Measurements from ENCODE around the gene ATN1. TPM values are rescaled to one million over a fixed set of nuclear protein-coding genes. Genes with fewer than 3 reads are reported as not detected.

ATN1 gene
- total and polyA plus RNA-seq, 2 of the 8 experiments (the other 6 are each of a cell fraction or from before 2014, with no cell fraction given) = 20.6 to 73.4 TPM

DNA sequence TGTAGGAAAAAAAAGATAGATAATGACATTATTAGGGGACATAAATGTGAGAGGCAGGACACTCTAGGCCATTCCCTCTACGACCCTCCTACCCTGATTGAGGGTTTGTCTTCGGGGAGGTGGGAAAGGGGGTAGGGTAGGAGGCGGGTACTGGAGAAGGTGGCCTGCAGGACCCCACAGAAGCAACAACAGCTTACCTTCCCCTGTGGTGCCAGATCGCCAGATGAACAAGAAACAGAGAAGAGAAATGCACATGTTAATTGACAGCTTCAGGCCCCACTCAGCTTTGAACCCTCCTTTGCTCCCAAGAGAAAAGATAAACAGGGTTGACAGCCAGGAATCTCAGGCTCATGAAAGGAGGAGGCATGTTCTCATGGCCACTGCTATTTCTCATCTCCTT is 38.0 kb downstream of the ATN1 start:
- H3K4me1 ChIP-seq (replicated peaks in 1 of 4; ENCODE audit: control insufficient read depth in 3 of 4, insufficient read depth in 4 of 4, low read length in 3 of 4) = peaks cover 12 to 46% (median 30%) of the 10 kb centered on the region in 4 experiments
- no peak overlapping the region for H2BK20ac ChIP-seq (ENCODE audit: low read length)
- POLR2A ChIA-PET (ENCODE audit: partially characterized antibody) = interaction anchor here (1.1 to 44.0 kb wide), 9 partner anchors 3 to 147 kb away, joined by 3 to 1596 read pairs (median 10); partner anchors contain the start of genes ATN1, C12orf57, C1R and C1RL
- FAIRE-seq (no peak), DNase-seq (ENCODE audit: low read depth in 1 of 2, low spot score in 2 of 2) (no peak)
- peaks cover 11 to 38% of the 10 kb centered on the region in 2 experiments; a peak in 3 of 4 replicates for H3K79me2 ChIP-seq (ENCODE audit: control insufficient read depth in 1 of 2, insufficient read depth in 2 of 2, low read length in 2 of 2)
- H3K79me1 ChIP-seq (ENCODE audit: low read depth, low read length) = peaks cover 2% of the 10 kb centered on the region; the same call in 1 of the 2 replicates
- no peak overlapping the region for H2AK5ac ChIP-seq (ENCODE audit: low read depth, low read length)
- 0 out of 4 replicates have a peak overlapping the region, but pooled peaks of 1 of the 2 experiments have one; percentile 1 for H3K4me2 ChIP-seq (ENCODE audit: insufficient read depth in 1 of 2, low read depth in 2 of 2, low read length in 2 of 2)
- no peak overlapping the region for H4K91ac ChIP-seq (replicated peaks; ENCODE audit: insufficient read length, low read length)
- no peak overlapping the region for H3K56ac ChIP-seq (replicated peaks; ENCODE audit: insufficient read length, low read depth, low read length)
- H3K9me3 ChIP-seq (ENCODE audit: insufficient read depth in 2 of 2, low read depth in 1 of 2, low read length in 1 of 2) = no peaks in the 10 kb centered on the region
- no peak overlapping the region for H3K18ac ChIP-seq (ENCODE audit: extremely low read depth, low read length)
- no peaks in the 10 kb centered on the region for H3K27me3 ChIP-seq (replicated peaks in 1 of 4; ENCODE audit: control insufficient read depth in 3 of 4, extremely low read depth in 1 of 4, insufficient read depth in 3 of 4, low read length in 3 of 4)
- H2BK12ac ChIP-seq (ENCODE audit: low read depth, low read length) = no peak overlapping the region
- no peak overlapping the region for H2BK120ac ChIP-seq (replicated peaks; ENCODE audit: low read depth, low read length)
- H2AFZ ChIP-seq (ENCODE audit: low read length) = no peak overlapping the region
- CTCF ChIA-PET (ENCODE audit: partially characterized antibody) = interaction anchor here (1.0 to 12.2 kb wide), 13 partner anchors 13 to 158 kb away, joined by 3 to 277 read pairs (median 6); partner anchors contain the start of genes C12orf57 and RNU7-1
- no peak overlapping the region for H3K4me3 ChIP-seq (ENCODE audit: extremely low read depth in 1 of 4, insufficient read depth in 2 of 4, low read depth in 3 of 4, low read length in 4 of 4)
- no peak overlapping the region for H3K23ac ChIP-seq (ENCODE audit: insufficient read length)
- no peak overlapping the region for H3K14ac ChIP-seq (ENCODE audit: insufficient read length)
- H3K9ac ChIP-seq (replicated peaks in 1 of 4; ENCODE audit: extremely low read depth in 1 of 4, low read depth in 3 of 4, low read length in 3 of 4) = no peak overlapping the region
- 89% methylated on average over 4 of the region's 4 CpGs; no CpG with 5 or more reads in 1 of the 2 experiments for WGBS, 2 experiments (ENCODE audit: extremely low coverage in 1 of 2, insufficient coverage in 1 of 2, insufficient read length in 1 of 2, insufficient replicate concordance in 2 of 2, low coverage in 1 of 2, low lambda C conversion rate in 2 of 2, missing lambda C conversion rate in 1 of 2)
- no peak overlapping the region for H3K4ac ChIP-seq (replicated peaks; ENCODE audit: insufficient read length, low read depth, low read length)
- no peak overlapping the region for H3K27ac ChIP-seq (ENCODE audit: low read depth, low read length)
- H4K20me1 ChIP-seq (replicated peaks in 1 of 2; ENCODE audit: control insufficient read depth in 1 of 2, insufficient read depth in 2 of 2, low read length in 2 of 2) = peaks cover 2 to 4% of the 10 kb centered on the region in 2 experiments
- no peak overlapping the region for H4K8ac ChIP-seq (ENCODE audit: extremely low read depth, insufficient read depth, low read length)
- peaks cover 18% of the 10 kb centered on the region for H3K23me2 ChIP-seq (ENCODE audit: low read depth, low read length)
- no peak overlapping the region for H4K5ac ChIP-seq (ENCODE audit: insufficient read length, low read depth, low read length)
- H3K36me3 ChIP-seq (ENCODE audit: control insufficient read depth in 2 of 4, insufficient read depth in 4 of 4, low read length in 3 of 4) = peaks cover 28 to 45% (median 32%) of the 10 kb centered on the region in 4 experiments
- no peak overlapping the region for H2BK15ac ChIP-seq (ENCODE audit: low read length)
- H2BK5ac ChIP-seq (ENCODE audit: low read depth, low read length) = peak overlapping the region; percentile 94; the same call in 1 of the 2 replicates
- TF ChIP-seq EZH2 (IDR thresholded peaks at IDR 0.05; ENCODE audit: low read depth, low read length, severe bottlenecking) (no peak), EGR1 (IDR thresholded peaks at IDR 0.05; ENCODE audit: borderline replicate concordance, low read depth, low read length) (no peak), SP2 (IDR thresholded peaks at IDR 0.05; ENCODE audit: low read length) (no peak), SRF (IDR thresholded peaks at IDR 0.05; ENCODE audit: low read depth, low read length) (no peak), CHD1 (IDR thresholded peaks at IDR 0.05; ENCODE audit: low read depth, low read length) (no peak), TCF12 (IDR thresholded peaks at IDR 0.05; ENCODE audit: low read depth, low read length) (no peak), ZNF274 (IDR thresholded peaks at IDR 0.05; ENCODE audit: borderline replicate concordance, extremely low read depth, low read length) (no peak), CBX5 (IDR thresholded peaks at IDR 0.05; ENCODE audit: low read depth, low read length) (no peak), RNF2 (IDR thresholded peaks at IDR 0.05; ENCODE audit: borderline replicate concordance, low read depth, low read length, missing control alignments, poor library complexity, severe bottlenecking) (no peak)
- TF ChIP-seq, protein P1, sequence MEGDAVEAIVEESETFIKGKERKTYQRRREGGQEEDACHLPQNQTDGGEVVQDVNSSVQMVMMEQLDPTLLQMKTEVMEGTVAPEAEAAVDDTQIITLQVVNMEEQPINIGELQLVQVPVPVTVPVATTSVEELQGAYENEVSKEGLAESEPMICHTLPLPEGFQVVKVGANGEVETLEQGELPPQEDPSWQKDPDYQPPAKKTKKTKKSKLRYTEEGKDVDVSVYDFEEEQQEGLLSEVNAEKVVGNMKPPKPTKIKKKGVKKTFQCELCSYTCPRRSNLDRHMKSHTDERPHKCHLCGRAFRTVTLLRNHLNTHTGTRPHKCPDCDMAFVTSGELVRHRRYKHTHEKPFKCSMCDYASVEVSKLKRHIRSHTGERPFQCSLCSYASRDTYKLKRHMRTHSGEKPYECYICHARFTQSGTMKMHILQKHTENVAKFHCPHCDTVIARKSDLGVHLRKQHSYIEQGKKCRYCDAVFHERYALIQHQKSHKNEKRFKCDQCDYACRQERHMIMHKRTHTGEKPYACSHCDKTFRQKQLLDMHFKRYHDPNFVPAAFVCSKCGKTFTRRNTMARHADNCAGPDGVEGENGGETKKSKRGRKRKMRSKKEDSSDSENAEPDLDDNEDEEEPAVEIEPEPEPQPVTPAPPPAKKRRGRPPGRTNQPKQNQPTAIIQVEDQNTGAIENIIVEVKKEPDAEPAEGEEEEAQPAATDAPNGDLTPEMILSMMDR (IDR thresholded peaks at IDR 0.05; ENCODE audit: control extremely low read depth in 1 of 3, insufficient read depth in 1 of 3, low read depth in 1 of 3, low read length in 3 of 3) = no peak

Measured in H1 (cell line).